Omental fat pad (tissue), 4 donors: Measurements from ENCODE around the gene TNRC6B. TPM values are rescaled to one million over a fixed set of nuclear protein-coding genes. Genes with fewer than 3 reads are reported as not detected.
"Not testable (repeated sequence)": the region's sequence is repeated elsewhere in the genome, so short reads cannot be mapped to it uniquely, and the experiment has no call there.

ENCODE experiments used
- ATAC-seq: fragments of 150-250 bp; one replicate; pipeline ENCODE4 v1.9.1; 2016; ENCODE audit warnings: mild to moderate bottlenecking, moderate library complexity; ENCODE audit not compliant: low FRiP score
- DNase-seq: peaks from one replicate; pipeline ENCODE4 v3.0.0-alpha.2; 2019; ENCODE audit warnings: low spot score
- total RNA-seq, 4 donors: library from RNA; depleted of rRNA; stranded (reverse); fragments of >200 nt; gene quantifications; one replicate each; pipeline ENCODE4 v1.1.0, GENCODE V29; 2016
- TF ChIP-seq, protein P1 (sequence below), 3 donors: fragments of 450-650 bp; IDR thresholded peaks; one replicate each; pipeline ENCODE4 v1.5.1; 2016 to 2017; ENCODE audit warnings: antibody characterized with exemption in 3 of 3, mild to moderate bottlenecking in 3 of 3, moderate library complexity in 2 of 3

TNRC6B gene
- total RNA-seq, 4 donors from 2014 or later = 17.2 to 57.8 (median 31.9) TPM

DNA sequence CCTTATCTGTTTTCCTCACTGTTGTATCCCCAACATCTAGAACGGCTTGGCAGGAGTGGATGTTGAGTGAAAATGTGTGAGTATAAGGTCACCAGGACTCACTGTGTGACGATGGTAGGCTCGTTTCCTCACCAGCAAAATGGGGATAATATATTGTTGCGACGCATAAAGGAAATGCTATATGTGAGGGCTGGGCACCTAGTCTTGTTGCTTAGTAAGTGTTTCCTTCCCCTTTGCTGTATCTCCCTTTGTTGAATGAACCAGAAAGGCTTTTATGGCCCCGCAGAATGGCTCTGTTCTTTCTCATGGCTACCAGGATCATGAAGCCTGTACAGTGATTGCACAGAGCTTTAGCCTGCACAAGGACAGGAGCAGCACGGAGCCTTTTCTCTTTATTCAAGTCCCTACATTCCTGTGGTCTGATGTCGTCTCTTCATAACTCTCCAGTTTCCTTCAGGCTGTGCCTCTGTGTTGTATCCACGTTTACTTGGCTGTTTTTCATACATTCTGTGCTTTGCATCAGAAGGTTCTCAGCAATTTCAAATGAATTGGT is 5.4 kb downstream of the TNRC6B start:
- DNase-seq (no peak), ATAC-seq (no peak)
- TF ChIP-seq, protein P1, sequence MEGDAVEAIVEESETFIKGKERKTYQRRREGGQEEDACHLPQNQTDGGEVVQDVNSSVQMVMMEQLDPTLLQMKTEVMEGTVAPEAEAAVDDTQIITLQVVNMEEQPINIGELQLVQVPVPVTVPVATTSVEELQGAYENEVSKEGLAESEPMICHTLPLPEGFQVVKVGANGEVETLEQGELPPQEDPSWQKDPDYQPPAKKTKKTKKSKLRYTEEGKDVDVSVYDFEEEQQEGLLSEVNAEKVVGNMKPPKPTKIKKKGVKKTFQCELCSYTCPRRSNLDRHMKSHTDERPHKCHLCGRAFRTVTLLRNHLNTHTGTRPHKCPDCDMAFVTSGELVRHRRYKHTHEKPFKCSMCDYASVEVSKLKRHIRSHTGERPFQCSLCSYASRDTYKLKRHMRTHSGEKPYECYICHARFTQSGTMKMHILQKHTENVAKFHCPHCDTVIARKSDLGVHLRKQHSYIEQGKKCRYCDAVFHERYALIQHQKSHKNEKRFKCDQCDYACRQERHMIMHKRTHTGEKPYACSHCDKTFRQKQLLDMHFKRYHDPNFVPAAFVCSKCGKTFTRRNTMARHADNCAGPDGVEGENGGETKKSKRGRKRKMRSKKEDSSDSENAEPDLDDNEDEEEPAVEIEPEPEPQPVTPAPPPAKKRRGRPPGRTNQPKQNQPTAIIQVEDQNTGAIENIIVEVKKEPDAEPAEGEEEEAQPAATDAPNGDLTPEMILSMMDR (IDR thresholded peaks at IDR 0.05) = no peak

DNA sequence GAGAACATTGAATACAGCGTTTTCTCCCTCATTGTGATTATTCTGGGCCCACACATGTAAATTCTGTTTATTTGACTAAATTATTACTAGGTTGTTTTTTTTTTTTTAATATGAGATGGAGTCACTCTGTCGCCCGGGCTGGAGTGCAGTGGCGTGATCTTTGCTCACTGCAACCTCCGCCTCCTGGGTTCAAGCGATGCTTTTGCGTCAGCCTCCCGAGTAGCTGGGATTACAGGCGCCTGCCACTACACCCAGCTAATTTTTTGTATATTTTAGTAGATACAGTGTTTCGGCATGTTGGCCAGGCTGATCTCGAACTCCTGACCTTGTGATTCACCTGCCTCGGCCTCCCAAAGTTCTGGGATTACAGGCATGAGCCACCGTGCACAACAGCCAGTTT is 5.9 kb downstream of the TNRC6B start:
- DNase-seq, ATAC-seq: not testable (repeated sequence)

DNA sequence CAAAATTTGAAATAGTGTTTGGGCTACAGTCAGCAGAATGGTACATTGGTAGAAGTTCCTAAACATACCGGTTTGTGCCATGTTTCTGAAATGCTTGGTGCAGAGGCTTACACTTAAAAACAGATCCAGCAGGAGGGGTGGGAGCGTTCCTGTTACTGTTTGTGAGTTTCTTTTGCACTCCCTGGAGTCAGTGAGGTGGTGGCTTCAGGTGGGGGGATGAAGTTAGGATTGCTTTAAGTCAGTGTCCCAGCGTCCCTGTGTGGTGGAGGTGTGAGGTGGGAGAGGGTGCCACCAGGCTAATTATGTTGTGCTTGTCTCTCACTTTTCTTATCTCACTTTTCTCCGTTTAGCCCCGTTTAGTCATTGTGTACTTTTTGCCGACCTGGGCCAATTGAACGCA is 9.7 kb downstream of the TNRC6B start:
- TF ChIP-seq, protein P1 (IDR thresholded peaks at IDR 0.05) = no peak
- DNase-seq = no peak
- ATAC-seq = no peak

DNA sequence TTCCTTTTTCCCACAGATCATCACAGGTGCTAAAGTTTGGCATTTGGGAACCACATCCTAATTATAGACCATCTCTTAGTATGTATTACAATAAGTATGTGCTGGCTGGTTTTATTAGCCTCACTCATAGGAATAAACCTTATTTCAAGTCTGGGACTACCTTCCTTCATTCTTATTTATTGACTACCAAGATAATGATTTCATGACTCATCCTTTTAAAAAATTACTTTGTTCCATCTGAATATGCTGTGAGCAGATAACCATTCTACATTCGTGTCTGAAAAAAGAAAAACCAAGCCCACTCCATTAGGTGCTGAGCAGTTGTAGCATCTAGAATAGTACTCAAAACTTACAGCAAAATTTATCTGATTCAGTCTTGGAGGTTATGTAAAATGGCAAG is 12.3 kb downstream of the TNRC6B start:
- no peak for ATAC-seq
- TF ChIP-seq, protein P1 (IDR thresholded peaks at IDR 0.05) = no peak
- DNase-seq = no peak

DNA sequence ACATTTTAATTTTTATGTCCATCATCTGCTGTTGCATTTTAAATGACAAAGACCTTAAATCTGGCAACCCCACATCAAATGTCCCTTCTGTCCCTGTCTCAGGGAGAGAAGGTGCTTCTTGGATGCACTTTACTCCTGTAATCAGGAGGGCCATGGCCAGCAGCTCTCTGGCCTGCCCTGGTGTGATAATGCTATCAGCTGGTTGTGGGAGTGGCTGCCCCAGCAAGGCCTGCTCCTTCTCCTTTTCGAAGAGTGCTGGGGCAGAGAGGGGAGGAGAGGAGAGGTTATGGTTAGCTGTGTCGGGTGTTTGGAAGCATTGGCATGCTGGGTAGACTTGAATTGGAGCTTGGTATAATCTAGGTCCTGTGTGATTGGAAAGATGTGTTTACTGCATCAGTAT is 12.8 kb downstream of the TNRC6B start:
- ATAC-seq (no peak), DNase-seq (no peak)
- TF ChIP-seq, protein P1 (IDR thresholded peaks at IDR 0.05) = no peak

DNA sequence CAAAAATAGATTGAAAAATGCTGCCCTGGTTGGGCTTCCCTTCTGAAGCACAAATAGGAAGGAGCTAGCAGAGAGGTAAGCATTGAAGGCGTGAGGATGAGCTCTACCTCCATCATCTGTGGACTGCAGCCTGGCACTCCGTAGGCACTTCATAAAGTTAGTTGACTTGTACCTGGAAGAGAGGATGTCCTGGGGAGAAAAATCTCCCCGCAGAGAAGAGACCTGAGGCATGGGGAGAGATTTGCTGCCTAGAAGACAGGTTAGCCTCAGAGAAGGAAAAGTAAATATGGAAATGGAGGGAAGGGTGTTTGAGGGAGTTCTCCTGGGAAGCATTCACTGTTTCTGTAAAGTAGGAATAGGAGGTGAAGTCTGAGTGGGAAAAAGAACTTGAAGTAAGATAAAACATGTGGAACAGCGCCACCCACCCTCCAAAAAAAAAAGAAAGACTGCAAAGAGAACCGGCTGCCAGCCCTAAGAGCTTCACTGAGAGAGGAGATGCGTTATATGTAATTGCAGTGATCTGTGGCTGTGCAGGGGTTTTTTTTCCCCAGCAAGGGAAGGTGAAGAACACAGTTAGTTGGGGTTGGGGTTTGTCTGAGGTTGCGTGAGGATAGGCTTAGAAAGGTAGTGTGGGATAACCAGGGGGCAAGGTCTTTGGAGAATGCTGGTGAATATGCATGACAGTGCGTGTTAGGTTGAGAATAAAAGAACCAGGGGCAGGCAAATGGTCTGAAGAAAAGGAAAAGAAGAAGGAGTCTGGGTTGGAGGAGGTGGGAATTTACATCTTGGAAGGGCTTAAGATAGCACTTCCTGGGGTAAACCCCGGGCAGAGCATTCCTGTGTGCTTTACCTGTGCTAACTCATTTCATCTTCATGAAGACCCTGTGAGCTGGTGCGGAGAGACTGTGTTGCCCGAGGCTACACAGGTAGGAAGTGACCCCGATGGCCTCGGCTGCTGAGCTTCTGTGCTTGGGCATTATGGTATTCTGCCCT is 16.0 kb downstream of the TNRC6B start:
- TF ChIP-seq, protein P1 (IDR thresholded peaks at IDR 0.05) = no peak
- no peak for DNase-seq
- ATAC-seq = no peak

DNA sequence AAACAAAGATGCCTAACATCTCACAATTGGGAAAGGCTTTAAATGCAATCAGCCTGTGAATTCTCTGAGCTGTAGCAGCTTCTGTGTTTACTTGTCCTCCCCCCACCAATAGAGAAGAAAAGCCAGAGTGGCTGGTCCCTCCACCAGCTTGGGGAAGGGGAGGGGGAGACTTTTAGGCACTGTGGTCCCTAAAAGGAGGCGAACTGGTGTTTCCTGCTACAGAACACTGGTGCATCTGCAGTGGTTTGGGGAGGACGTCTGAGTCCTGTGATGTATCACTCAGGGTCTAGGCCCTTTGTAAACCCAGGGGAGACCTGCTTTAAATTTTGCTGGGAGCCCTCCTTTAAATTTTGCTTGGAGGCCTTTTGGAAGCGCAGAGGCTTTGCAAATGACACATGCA is 16.9 kb downstream of the TNRC6B start:
- no peak for DNase-seq
- no peak for ATAC-seq
- TF ChIP-seq, protein P1 (IDR thresholded peaks at IDR 0.05) = no peak
